ENCODE data around the gene P2RY10.

- TF ChIP-seq SUZ12 (IDR thresholded peaks at IDR 0.05; ENCODE audit: extremely low read depth, insufficient read depth, insufficient read length) (no peak), YY1 (IDR thresholded peaks at IDR 0.05; ENCODE audit: insufficient read depth, insufficient read length) (no peak)
These were observed 22.4 kb upstream of the P2RY10 start for GRCh38 chrX:78922754-78923153.

All from NT2/D1 (cell line).